Upper lobe of left lung (tissue), 4 donors: Measurements from ENCODE around the gene P2RX1.

Experiments
- EP300 ChIP-seq, 4 donors: sonication (generic); formaldehyde crosslinking; IDR thresholded peaks; one replicate each; pipeline ENCODE4 v1.5.1; 2017; ENCODE audit warnings: antibody characterized with exemption in 4 of 4, control low read depth in 2 of 4
- POLR2A ChIP-seq, 4 donors: fragments of 450-650 bp; IDR thresholded peaks; one replicate each; pipeline ENCODE4 v1.5.1; 2016 to 2017; ENCODE audit warnings: antibody characterized with exemption in 4 of 4, mild to moderate bottlenecking in 2 of 4
- POLR2AphosphoS5 ChIP-seq, 2 donors: sonication (generic); formaldehyde crosslinking; IDR thresholded peaks; one replicate each; pipeline ENCODE4 v1.5.1; 2017; ENCODE audit warnings: antibody characterized with exemption in 2 of 2
- TF ChIP-seq, protein P1 (sequence below), 6 experiments: fragments of 450-650 bp in 4 of 6; fragments of 200-600 bp in 2 of 6; sonication (generic) in 2 of 6; IDR thresholded peaks; one replicate each; pipeline ENCODE4 v1.5.1; 2016 to 2019; ENCODE audit warnings: antibody characterized with exemption in 6 of 6

DNA sequence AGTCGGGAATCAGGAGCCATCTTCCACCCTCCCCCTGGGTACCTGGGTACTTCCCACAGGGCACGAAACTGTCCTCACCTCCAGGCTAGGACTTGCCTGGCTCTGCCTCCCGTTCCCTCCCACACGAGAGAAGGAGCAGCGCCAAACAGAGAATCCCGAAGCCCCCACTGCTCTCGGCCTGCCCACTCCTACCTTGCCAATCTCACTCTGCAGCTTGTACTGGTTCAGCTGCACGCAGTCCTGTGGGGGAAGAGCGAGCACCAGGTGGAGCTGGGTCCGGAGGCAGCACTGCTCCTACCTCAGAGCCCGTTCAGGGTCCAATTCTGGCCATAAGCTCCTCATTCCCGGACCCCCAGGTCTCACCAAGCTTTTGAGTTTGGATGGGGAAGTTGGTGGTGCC lies 32.1 kb downstream of the P2RX1 start:
- no peak for TF ChIP-seq POLR2A (IDR thresholded peaks at IDR 0.05)
- TF ChIP-seq, protein P1, sequence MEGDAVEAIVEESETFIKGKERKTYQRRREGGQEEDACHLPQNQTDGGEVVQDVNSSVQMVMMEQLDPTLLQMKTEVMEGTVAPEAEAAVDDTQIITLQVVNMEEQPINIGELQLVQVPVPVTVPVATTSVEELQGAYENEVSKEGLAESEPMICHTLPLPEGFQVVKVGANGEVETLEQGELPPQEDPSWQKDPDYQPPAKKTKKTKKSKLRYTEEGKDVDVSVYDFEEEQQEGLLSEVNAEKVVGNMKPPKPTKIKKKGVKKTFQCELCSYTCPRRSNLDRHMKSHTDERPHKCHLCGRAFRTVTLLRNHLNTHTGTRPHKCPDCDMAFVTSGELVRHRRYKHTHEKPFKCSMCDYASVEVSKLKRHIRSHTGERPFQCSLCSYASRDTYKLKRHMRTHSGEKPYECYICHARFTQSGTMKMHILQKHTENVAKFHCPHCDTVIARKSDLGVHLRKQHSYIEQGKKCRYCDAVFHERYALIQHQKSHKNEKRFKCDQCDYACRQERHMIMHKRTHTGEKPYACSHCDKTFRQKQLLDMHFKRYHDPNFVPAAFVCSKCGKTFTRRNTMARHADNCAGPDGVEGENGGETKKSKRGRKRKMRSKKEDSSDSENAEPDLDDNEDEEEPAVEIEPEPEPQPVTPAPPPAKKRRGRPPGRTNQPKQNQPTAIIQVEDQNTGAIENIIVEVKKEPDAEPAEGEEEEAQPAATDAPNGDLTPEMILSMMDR (IDR thresholded peaks at IDR 0.05), result no peak
- no peak for TF ChIP-seq POLR2AphosphoS5 (IDR thresholded peaks at IDR 0.05)
- TF ChIP-seq EP300 (IDR thresholded peaks at IDR 0.05), result no peak
